HG03378 (cell line): ENCODE data around the gene FCN1.
"Not testable (repeated sequence)": the region's sequence is repeated elsewhere in the genome, so short reads cannot be mapped to it uniquely, and the experiment has no call there.

Source experiments
- ATAC-seq: cut with Tn5 transposase; IDR thresholded peaks from one replicate; pipeline ENCODE4 v1.9.1; 2021; ENCODE audit warnings: mild to moderate bottlenecking, moderate library complexity; ENCODE audit not compliant: unreplicated experiment

Gene FCN1

DNA sequence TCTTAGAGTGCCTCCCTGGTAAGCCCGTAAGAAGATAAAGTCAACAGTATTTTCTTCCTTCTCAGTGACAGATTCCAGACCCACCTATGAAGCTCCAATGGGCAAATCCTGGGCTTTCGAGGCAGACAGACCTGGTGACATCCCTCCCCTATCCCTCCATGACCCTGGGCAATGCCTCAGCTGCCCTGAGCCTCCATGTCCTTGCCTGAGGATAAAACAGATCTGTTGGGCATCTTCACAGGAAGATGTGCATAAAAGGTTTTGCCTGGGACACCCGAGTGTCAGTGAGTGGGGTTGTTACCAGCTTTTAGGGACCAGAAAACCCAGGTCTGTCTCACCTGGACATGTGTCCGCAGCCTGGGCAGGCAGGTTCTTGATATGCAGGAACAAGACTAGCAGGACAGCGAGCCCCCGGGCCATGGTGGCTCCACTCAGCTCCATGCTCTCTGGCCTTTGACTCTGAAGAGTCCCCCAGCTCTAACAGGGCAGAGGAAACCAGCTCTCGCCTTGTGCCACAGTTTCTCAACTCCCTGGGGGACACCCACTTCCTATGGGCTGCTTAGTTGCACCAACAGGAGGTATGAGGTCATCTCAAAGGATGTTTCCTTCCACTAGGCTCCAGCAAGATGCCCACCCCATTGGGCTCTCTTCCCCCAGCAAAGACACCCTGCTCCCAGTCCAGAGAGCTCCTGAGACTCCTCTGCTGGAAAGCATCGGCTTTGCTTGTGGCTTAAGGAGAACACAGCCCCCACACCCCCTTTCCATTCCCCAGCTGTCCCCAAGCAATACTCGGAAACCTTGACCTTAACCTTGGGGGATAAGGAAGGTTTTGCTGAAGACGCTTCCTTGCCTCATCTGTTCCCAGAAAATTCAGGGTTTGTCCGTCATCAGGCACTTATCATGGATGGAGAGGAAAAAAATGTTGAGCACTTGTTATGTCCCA, at the start of gene FCN1:
Gene FCN1, minus strand, starts transcription at position 482 of the 943 bp plus-strand sequence. Its CDS starts 41 bp downstream, at position 441.
- ATAC-seq: no peak

DNA sequence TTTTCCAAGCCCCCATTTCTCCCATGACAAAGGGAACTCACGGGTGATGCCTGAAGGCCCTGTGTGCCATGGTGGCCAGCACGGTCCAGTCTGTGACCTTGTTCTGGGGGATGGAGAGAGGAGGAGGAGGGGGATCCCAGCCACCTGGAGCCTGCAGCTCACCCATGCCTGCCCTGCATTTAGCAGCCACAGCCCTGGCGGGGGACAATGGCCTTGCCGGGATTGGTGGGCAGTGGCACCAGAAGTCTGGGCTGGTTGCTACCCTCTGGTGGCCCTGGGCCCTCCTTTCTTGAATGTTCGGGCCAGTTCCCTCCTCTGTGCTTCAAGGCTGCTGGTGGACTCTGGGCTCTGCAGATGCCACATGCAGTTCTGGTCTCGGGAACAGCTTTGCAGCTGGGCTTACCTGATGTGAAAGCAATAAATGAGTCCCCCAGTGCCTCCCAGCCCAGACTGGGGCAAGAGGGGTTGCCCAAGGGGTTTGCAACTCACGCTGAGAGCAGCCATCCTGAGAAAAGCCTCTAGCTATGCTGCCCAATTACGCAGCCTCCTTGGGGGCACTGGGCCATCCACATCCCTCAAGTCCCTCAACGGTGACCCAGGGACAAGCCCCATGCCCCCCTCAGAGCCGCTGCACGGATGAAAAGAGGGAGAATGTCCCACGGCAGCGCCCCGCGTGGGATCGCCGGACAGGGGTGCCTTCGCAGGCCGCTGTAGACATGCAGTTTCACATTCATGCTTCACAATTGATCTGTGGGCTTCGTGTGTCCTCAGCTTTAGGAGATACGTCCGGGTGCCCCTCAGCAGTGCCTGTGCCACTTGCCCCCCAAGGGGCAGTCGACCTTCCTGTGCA, 49.2 kb upstream of the FCN1 start:
- ATAC-seq: no peak

DNA sequence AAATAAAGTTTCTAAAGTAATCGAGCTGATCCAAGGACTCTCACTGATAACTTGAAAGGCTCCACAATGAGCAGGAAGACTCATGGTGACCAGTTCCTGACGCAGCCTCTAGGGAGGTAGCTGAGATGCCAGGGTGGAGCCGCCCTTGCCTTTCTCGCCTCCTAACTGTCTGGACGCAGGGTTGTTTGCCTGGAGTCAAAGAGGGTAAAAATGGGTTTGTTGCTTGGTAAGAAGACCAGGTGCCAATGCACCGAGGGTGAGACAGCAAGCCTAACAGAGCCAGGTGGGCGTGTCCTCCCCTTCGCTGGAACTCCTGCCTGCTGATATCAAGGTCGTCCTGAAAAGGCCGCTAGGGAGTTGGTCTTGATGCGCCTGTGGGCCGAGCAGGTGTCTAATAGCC, 48.6 kb upstream of the FCN1 start:
- no peak for ATAC-seq

DNA sequence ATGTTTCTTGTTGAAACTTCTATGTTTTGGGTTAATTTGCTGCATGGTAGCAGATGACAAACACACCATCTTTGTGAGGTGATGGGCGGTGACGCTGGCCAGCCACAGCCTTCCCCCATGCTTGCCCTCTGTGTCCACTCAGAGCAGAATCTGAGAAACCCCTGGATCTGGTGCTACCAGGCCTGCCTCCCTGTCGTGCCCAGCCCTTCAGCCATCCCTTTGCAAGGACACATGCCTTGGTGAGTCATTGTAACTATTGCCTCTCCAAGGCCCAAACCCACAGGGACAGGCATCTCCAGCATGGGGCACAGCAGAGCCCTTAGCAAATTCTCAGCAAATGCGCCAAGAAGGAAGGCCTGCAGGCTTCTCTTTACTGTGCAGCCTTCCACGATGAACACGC, 48.1 kb upstream of the FCN1 start:
- no peak for ATAC-seq

- no peak for ATAC-seq
Observed at GRCh38 chr9:134965411-134965810, 47.7 kb upstream of the FCN1 start.

DNA sequence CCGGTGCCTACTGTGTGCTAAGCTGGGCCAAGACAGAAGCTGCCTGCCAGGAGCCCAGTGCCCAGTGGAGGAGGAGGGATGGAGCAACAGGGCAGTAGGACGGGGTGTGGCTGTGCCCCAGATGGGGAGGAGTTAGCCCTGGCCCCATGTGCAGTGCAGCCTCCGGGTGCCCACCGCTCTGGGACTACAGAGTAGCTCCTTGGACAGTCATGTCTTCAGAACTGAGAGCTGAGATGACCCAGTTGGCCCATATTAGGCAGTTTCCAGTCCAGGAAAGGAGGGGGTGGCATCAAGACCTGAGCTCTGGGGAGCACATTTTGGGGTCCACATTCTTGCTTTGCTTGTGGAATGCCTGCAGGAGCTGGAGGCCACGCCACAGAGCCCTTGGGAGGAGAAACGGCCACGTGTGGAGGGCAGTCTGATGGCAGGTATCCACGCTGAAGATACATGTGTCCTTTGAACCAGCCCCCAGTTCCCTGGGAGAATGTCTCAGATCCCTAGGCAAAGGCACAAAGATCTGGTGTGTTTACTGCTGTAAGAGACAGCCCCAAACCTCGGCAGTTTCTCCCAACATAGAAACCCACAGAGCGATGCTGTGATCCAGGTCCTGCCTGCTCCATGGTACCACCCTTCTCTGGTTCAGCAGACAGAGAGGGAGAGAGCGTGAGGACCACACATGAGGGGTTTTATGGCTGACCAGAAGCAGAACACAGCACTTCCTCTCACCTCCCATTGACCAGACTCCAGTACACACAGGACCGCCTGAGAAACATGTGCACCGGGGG, 46.8 kb upstream of the FCN1 start:
- ATAC-seq: no peak

- ATAC-seq: no peak
Observed at GRCh38 chr9:134963546-134963945, 45.8 kb upstream of the FCN1 start.

DNA sequence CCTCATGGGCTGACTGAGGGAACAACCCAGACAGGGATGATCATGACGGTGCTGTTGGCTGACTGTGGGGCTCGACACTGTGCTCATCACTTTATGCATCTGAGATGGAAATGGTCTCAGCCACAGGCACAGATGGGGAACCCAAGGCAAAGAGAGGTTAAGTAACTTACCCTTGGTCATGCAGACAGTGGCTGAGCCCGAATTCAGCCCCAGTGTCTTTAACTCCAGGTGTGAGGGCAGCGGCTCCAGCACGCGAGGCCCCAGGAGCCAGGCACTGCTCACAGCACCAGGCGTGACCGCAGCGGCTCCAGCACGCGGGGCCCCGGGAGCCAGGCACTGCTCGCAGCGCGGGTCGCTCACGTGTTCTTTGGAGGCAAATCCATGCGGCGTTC, 45.3 kb upstream of the FCN1 start:
- no peak for ATAC-seq

DNA sequence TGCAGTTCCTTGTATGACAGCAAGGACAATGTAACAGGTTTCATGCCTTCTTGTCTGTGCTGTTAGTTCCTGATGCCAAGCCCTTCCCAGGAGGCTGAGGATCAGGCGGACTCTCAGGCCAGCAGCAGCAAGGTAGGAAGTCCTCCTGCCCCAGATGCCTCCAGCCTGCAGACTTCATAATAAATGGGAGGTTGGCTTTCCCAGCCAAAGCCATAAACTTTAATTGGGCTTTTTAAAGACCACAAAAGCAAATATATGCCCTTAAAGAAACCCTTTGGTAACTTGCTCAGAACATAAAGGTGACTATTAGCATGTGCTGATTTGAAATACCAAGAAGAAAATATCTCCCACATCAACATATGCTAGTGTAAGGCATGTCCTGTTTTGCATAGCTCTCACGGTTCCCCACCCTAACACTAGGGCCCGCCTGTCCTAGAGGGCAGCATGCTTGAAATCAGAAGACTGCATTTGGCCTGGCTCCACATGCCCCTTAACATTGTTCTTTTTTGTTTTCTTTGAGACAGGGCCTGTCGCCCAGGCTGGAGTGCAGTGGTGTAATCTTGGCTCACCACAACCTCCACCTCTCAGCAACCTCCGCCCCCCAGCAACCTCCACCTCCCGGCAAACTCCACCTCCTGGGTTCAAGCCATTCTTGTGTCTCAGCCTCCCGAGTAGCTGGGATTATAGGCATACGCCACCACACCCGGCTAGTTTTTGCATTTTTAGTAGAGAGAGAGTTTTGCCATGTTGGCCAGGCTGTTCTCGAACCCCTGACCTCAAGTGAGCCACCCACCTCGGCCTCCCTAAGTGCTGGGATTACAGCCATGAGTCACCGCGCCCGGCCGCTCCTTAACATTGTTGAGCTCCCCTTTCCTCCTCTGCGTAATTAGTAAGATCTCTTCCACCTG, 44.6 kb upstream of the FCN1 start:
- ATAC-seq: no peak

DNA sequence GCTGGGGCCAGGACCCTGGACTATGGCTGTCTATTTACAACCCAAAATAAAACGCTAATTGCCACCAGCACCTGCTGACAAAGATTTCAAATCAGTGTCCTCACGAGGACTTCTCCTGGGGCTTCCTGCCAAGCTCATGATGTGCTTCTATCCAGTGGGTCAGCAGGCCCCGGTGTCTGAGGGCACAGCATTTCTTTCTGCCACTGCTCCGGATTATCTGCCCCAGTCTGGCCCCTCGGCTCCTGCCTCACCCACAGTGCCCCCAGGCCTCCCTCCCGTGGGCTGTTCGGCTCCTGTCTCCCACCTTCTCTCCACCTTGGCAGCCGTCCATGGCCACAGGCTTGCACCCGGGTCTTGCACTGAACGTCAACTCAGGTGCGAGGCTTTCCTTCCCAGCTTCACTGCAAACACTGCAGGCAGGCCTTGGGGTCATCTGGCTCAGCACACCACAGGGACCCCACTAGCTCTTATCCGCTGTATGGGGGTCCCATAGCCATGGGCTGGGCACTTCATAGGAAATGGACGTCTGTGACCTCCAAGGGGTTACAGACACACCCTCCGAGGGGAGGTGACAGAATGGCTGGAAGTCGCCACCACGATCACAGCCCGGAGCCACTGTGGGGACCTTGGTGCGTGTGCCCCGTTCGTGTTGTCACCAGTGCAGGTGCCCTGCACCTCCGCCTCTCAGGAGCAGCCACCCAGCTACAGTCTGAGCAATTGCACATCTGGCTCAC, 43.8 kb upstream of the FCN1 start:
- ATAC-seq: no peak

GRCh38 chr9:134960701-134961181, 43.0 kb upstream of the FCN1 start:
- ATAC-seq: no peak

GRCh38 chr9:134959971-134960310, 42.2 kb upstream of the FCN1 start:
- ATAC-seq: no peak

GRCh38 chr9:134959126-134959970, 41.6 kb upstream of the FCN1 start:
- ATAC-seq: no peak

- no peak for ATAC-seq
Observed at GRCh38 chr9:134957945-134958227, 40.2 kb upstream of the FCN1 start.

DNA sequence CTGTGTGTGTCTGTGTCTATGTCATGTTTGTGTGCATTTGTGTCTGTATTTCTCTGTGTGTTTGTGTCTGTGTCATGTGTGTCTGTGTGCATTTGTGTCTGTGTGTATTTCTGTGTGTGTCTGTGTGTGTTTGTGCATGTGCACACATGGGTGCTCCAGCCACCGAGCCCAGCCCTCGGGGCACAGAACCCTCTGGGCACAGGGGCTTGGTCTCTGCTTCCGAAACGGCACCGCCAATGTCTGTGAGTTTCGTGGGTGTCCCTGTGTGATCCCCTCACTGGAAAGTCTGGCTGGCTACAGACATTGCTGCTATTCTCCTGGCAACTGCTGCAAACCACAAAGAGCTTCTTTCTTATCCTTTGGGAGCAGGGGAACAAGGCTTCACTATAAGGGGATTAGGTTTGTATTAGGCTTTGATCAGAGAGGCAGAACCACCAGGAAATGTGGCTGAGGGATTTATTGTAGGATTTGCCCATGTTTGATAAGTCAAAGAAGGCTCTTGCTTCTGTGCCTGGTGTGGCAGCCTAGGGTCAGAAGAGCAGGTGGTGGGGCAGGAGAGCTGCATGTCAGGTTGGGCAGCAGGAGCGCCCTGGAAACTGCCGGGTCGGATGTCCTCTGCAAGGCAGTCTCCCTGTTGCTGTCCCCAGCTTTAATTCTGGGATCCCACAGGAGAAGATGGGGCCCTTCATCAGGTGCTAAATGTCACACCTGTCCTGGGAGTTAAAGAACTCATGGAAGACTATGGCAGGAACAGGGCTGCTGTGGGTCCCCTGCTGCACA, 39.6 kb upstream of the FCN1 start:
- no peak for ATAC-seq

DNA sequence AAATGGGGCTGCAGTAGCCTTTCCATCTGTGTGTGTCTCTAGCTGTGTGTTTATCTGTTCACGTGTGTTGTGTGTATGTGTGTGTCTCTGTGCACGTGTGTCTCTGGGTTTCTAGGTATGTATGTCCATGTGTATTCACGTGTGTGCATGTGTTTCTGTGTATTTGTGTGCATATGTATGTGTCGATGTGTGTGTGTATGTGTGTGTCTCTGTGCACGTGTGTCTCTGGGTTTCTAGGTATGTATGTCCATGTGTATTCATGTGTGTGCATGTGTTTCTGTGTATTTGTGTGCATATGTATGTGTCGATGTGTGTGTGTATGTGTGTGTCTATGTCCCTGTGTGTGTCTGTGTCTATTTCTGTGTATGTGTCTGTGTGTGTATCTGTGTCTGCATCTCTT, 38.7 kb upstream of the FCN1 start:
- ATAC-seq: not testable (repeated sequence)

GRCh38 chr9:134955801-134956200, 38.1 kb upstream of the FCN1 start:
- ATAC-seq: no peak

DNA sequence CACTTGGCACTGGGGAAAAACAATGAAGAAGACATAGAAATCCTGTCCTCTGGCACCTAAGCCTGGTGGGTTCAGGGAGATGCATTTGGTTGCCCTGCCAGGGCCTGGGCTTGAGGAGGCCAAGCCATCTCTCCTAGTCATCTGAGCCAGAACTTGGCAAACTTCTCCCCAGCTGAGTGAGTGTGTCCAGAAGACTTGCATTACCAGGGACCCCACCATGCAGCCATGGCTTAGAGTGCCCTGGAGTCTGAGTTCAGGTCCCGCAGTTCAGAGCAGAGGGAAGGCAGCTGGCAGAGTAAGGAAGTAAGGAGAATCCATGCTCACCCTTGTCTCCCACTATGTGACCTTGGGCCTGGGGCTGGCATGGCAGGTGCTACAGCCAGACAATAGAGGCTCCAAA, 37.4 kb upstream of the FCN1 start:
- ATAC-seq: no peak
